ENCODE results near the gene ZNF248.

DNA sequence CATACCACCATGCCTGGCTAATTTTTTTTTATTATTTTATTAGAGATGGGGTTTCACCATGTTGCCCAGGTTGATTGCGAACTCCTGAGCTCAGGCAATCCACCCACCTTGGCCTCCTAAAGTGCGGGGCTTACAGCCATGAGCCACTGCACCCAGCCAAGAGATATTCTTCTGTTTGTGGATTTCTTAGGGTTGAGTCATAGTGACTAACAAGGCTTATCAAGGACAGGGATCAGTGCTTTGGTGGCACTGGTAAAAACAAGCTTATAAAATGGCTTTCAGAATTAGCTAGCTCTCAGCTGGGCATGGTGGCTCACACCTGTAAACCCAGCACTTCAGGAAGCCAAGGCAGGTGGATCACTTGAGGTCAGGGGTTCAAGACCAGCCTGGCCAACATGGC, 122.4 kb downstream of the ZNF248 start:
- no peak for TF ChIP-seq TOX (CRISPR knock-in tag; IDR thresholded peaks at IDR 0.05; ENCODE audit: borderline replicate concordance)
- no peak for TF ChIP-seq BACH2 (CRISPR knock-in tag; IDR thresholded peaks at IDR 0.05; ENCODE audit: borderline replicate concordance)
- no peak for TF ChIP-seq ZNF565 (CRISPR knock-in tag; conservative IDR thresholded peaks at IDR 0.05; ENCODE audit: low read depth)
- no peak for TF ChIP-seq PPARA (CRISPR knock-in tag; IDR thresholded peaks at IDR 0.05; ENCODE audit: borderline replicate concordance)
- TF ChIP-seq ZFP30 (CRISPR knock-in tag; IDR thresholded peaks at IDR 0.05) = no peak
